ENCODE data around the gene TTC39C. TPM values are rescaled to one million over a fixed set of nuclear protein-coding genes. Genes with fewer than 3 reads are reported as not detected.
A peak's percentile ranks its signal among the peaks of the same experiment; 100 is the strongest.

The TTC39C gene
- total and polyA plus RNA-seq, 3 experiments from 2014 or later: 57.4 to 80.2 (median 59.5) TPM

DNA sequence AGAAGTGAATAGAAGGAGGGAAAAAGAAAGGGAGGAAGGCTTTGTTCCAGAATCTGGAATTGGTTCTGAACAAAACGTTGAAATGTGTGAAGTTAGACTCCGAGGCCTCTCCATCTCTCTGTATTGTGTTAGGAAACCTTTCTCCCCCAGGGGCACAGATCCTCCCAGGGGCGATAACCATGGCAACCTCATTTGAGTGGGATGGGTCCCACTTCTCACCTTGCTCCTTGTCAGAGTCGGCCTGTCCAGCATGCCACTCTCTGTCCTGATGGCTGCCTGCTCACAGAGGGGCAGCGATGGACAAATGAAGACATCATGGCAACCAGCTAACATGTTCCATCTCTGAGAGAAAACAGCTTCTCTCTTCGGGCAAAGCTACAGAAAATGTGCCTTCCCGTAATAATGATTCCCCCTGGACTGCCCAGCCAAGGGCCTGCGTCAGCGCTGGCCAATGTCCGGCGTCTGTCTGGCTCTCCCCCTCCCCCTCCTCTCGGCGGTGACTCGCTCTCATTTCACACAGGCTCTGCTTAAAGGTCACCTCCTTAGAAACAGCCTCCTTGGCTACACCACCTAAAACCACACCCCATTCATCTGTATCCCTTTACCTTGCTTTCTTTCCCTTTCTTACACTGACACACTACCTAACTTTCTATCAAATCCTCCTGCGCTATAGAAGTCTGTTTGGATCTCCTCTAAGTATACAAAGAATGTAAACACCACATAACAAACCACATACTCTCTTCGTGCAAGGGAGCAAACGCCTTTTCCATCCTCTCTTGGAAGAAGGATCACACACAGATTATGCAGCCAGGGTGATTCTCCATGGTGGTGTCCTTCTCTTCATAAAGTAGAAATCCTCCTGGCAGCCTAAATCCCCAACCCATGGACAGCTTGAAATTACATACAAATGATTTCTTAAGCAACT, 32.1 kb upstream of the TTC39C start:
- H3K4me1 Mint-ChIP-seq: peaks cover 13 to 59% (median 46%) of the 10 kb centered on the region in 3 donors
- H3K36me3 Mint-ChIP-seq: peaks cover 3 to 18% (median 9%) of the 10 kb centered on the region in 3 donors
- no peak overlapping the region for H3K4me3 Mint-ChIP-seq
- H3K27me3 Mint-ChIP-seq: no peaks in the 10 kb centered on the region
- ChIA-PET CTCF (interaction anchor here (1.6 to 2.1 kb wide), 2 partner anchors 10 to 64 kb away, joined by 4 to 5 read pairs; no protein-coding TSS in a partner anchor), POLR2A (no interaction called here)
- no peaks in the 10 kb centered on the region for H3K9me3 ChIP-seq (ENCODE audit: low read length)
- no peak for DNase-seq
- peaks cover 13% of the 10 kb centered on the region for H3K4me1 ChIP-seq (ENCODE audit: insufficient read depth, low read length)
- no peaks in the 10 kb centered on the region for H3K36me3 ChIP-seq (ENCODE audit: insufficient read depth, low read length)
- peaks cover 0 to 4% (median 0%) of the 10 kb centered on the region in 5 donors for H3K9me3 Mint-ChIP-seq
- peak overlapping the region in 5 of 8 donors; percentile 0 to 84 (median 48) for H3K27ac Mint-ChIP-seq
- H3K27ac ChIP-seq (ENCODE audit: low read depth, low read length): no peak overlapping the region
- no peak overlapping the region for H3K4me3 ChIP-seq (ENCODE audit: low read length)
- no peaks in the 10 kb centered on the region for H3K27me3 ChIP-seq (ENCODE audit: insufficient read depth, low read length, poor library complexity, severe bottlenecking)

- Histone ChIP-seq H3K4me3 (ENCODE audit: low read length) (no peak overlapping the region), H3K9me3 (ENCODE audit: low read length) (no peaks in the 10 kb centered on the region), H3K27me3 (ENCODE audit: insufficient read depth, low read length, poor library complexity, severe bottlenecking) (no peaks in the 10 kb centered on the region), H3K4me1 (ENCODE audit: insufficient read depth, low read length) (peaks cover 6% of the 10 kb centered on the region), H3K36me3 (ENCODE audit: insufficient read depth, low read length) (no peaks in the 10 kb centered on the region), H3K27ac (ENCODE audit: low read depth, low read length) (no peak overlapping the region)
- POLR2A ChIA-PET: no interaction called here
- Mint-ChIP-seq H3K4me3 (no peak overlapping the region), H3K4me1 (peaks cover 9 to 58% (median 46%) of the 10 kb centered on the region in 3 donors), H3K9me3 (peaks cover 0 to 4% (median 0%) of the 10 kb centered on the region in 5 donors), H3K36me3 (peaks cover 3 to 21% (median 12%) of the 10 kb centered on the region in 3 donors), H3K27me3 (no peaks in the 10 kb centered on the region), H3K27ac (no peak overlapping the region)
- CTCF ChIA-PET: interaction anchor here (1.4 to 1.6 kb wide), 2 partner anchors 9 to 65 kb away, joined by 3 to 4 read pairs; no protein-coding TSS in a partner anchor
- DNase-seq: no peak
Measured at GRCh38 chr18:23983112-23983511, 31.4 kb upstream of the TTC39C start.

GRCh38 chr18:23986600-23987359, 27.8 kb upstream of the TTC39C start:
- Mint-ChIP-seq H3K27ac (peak overlapping the region in 5 of 8 donors; percentile 36 to 62 (median 54)), H3K9me3 (peaks cover 0 to 1% (median 0%) of the 10 kb centered on the region in 5 donors), H3K27me3 (no peaks in the 10 kb centered on the region), H3K36me3 (peaks cover 5 to 27% (median 16%) of the 10 kb centered on the region in 3 donors), H3K4me1 (peaks cover 31 to 70% (median 61%) of the 10 kb centered on the region in 3 donors), H3K4me3 (peak overlapping the region in 1 of 7 donors; percentile 29)
- POLR2A ChIA-PET: no interaction called here
- no peaks in the 10 kb centered on the region for H3K27me3 ChIP-seq (ENCODE audit: insufficient read depth, low read length, poor library complexity, severe bottlenecking)
- CTCF ChIA-PET: interaction anchor here (1.1 to 1.2 kb wide), 2 partner anchors 8 to 14 kb away, joined by 3 to 4 read pairs; no protein-coding TSS in a partner anchor
- H3K4me1 ChIP-seq (ENCODE audit: insufficient read depth, low read length): peaks cover 15% of the 10 kb centered on the region
- H3K27ac ChIP-seq (ENCODE audit: low read depth, low read length): no peak overlapping the region
- H3K4me3 ChIP-seq (ENCODE audit: low read length): no peak overlapping the region
- DNase-seq: no peak
- H3K36me3 ChIP-seq (ENCODE audit: insufficient read depth, low read length): no peaks in the 10 kb centered on the region
- H3K9me3 ChIP-seq (ENCODE audit: low read length): no peaks in the 10 kb centered on the region

DNA sequence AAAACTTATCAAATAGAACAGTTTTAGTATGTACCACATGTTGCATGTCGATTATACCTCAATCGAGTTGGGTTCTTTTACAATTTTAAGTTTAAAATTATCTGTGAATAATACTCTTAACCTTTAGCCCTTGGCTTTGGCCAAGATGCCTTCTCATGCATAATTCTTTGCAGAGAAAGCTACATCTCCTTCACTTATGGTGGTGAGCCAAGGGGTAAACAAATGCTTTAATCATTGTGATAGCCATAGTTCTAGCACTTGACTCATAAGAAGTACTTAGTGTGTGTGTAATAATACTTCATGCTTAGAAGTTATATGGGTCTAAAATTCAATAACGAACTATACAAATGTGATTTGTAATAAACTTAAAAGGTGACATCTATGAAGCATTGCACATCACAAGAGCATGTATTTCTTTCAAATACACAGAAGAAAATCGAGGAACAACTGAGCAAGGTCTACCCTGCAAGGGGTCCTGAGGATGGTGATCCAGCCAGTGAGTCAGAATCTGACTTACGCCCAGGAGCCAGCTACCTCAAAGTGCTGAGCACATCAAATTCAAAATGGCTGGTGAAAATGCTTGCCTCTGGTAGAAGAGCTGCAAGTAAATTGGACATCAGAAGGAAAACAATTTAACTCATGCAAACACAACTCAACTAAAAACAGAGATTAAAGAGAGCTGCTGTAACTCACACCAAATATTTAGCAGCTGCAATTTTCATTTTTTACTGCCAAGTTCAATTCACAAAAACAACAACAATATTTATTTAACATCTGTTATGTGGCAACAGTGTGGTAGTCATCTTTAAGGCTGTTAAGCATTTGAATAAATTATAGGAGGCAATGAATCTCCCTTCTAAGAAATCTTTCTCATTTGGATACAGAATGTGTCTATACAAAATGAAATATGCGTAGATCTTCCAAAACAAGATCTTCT, 23.8 kb upstream of the TTC39C start:
- Histone ChIP-seq H3K9me3 (ENCODE audit: low read length) (no peaks in the 10 kb centered on the region), H3K36me3 (ENCODE audit: insufficient read depth, low read length) (no peaks in the 10 kb centered on the region), H3K27me3 (ENCODE audit: insufficient read depth, low read length, poor library complexity, severe bottlenecking) (no peaks in the 10 kb centered on the region), H3K27ac (ENCODE audit: low read depth, low read length) (no peak overlapping the region), H3K4me1 (ENCODE audit: insufficient read depth, low read length) (peaks cover 48% of the 10 kb centered on the region), H3K4me3 (ENCODE audit: low read length) (no peak overlapping the region)
- peaks cover 61 to 92% (median 89%) of the 10 kb centered on the region in 3 donors for H3K4me1 Mint-ChIP-seq
- H3K27ac Mint-ChIP-seq: peak overlapping the region; percentile 86 to 99 (median 98)
- H3K36me3 Mint-ChIP-seq: peaks cover 6 to 36% (median 27%) of the 10 kb centered on the region in 3 donors
- CTCF ChIA-PET: interaction anchor here (1.0 to 2.2 kb wide), 7 partner anchors 10 to 30 kb away, joined by 3 to 11 read pairs (median 4); no protein-coding TSS in a partner anchor
- H3K4me3 Mint-ChIP-seq: peak overlapping the region in 6 of 7 donors; percentile 21 to 69 (median 36)
- H3K9me3 Mint-ChIP-seq: peaks cover 0 to 1% (median 0%) of the 10 kb centered on the region in 5 donors
- POLR2A ChIA-PET: interaction anchor here (1.0 to 1.4 kb wide), 2 partner anchors 14 to 20 kb away, joined by 3 to 6 read pairs; no protein-coding TSS in a partner anchor
- no peaks in the 10 kb centered on the region for H3K27me3 Mint-ChIP-seq
- no peak for DNase-seq

- DNase-seq: peak; percentile 34 to 84 (median 75)
- Mint-ChIP-seq H3K4me3 (peak overlapping the region; percentile 86 to 99 (median 94)), H3K27ac (peak overlapping the region; percentile 97 to 99 (median 98)), H3K4me1 (peaks cover 68 to 93% (median 89%) of the 10 kb centered on the region in 3 donors), H3K36me3 (peaks cover 4 to 34% (median 17%) of the 10 kb centered on the region in 3 donors), H3K27me3 (no peaks in the 10 kb centered on the region), H3K9me3 (no peaks in the 10 kb centered on the region)
- CTCF ChIA-PET: interaction anchor here (1.0 to 3.3 kb wide), 11 partner anchors 9 to 73 kb away, joined by 3 to 18 read pairs (median 5); partner anchors contain the start of gene TTC39C
- POLR2A ChIA-PET: interaction anchor here (0.8 to 2.4 kb wide), 10 partner anchors 9 to 102 kb away, joined by 3 to 15 read pairs (median 4); no protein-coding TSS in a partner anchor
- Histone ChIP-seq H3K27me3 (ENCODE audit: insufficient read depth, low read length, poor library complexity, severe bottlenecking) (no peaks in the 10 kb centered on the region), H3K4me3 (ENCODE audit: low read length) (peak overlapping the region; percentile 32), H3K9me3 (ENCODE audit: low read length) (no peaks in the 10 kb centered on the region), H3K4me1 (ENCODE audit: insufficient read depth, low read length) (peaks cover 54% of the 10 kb centered on the region), H3K27ac (ENCODE audit: low read depth, low read length) (peak overlapping the region; percentile 66), H3K36me3 (ENCODE audit: insufficient read depth, low read length) (no peaks in the 10 kb centered on the region)
Measured at GRCh38 chr18:23992089-23992940, 22.2 kb upstream of the TTC39C start.

DNA sequence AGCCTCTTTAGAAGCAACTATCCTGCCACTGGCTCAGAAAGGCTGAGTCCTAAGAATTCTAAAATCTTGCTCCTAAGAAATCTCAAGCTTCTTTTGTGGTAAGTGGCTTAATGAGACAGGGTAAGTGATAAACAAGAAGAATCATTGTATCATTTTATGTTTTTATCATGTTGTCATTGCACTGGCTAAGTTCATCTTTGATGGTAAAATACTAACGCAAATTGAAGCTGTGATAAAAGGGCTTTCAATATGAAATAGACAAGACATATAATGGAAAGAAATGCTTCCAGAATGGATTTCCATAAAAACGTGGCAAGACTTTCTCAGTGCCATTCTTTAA, 21.6 kb upstream of the TTC39C start:
- Histone ChIP-seq H3K27ac (ENCODE audit: low read depth, low read length) (peak overlapping the region; percentile 66), H3K36me3 (ENCODE audit: insufficient read depth, low read length) (no peaks in the 10 kb centered on the region), H3K27me3 (ENCODE audit: insufficient read depth, low read length, poor library complexity, severe bottlenecking) (no peaks in the 10 kb centered on the region), H3K4me3 (ENCODE audit: low read length) (peak overlapping the region; percentile 32), H3K9me3 (ENCODE audit: low read length) (no peaks in the 10 kb centered on the region), H3K4me1 (ENCODE audit: insufficient read depth, low read length) (peaks cover 54% of the 10 kb centered on the region)
- H3K4me1 Mint-ChIP-seq: peaks cover 71 to 94% (median 88%) of the 10 kb centered on the region in 3 donors
- peak overlapping the region; percentile 86 to 99 (median 94) for H3K4me3 Mint-ChIP-seq
- H3K9me3 Mint-ChIP-seq: no peaks in the 10 kb centered on the region
- ChIA-PET CTCF (interaction anchor here (1.0 to 3.3 kb wide), 9 partner anchors 8 to 74 kb away, joined by 4 to 18 read pairs (median 6); partner anchors contain the start of gene TTC39C), POLR2A (interaction anchor here (0.5 to 2.4 kb wide), 11 partner anchors 8 to 102 kb away, joined by 3 to 15 read pairs (median 4); no protein-coding TSS in a partner anchor)
- H3K27ac Mint-ChIP-seq: peak overlapping the region; percentile 97 to 99 (median 98)
- H3K36me3 Mint-ChIP-seq: peaks cover 4 to 31% (median 14%) of the 10 kb centered on the region in 3 donors
- DNase-seq: no peak
- H3K27me3 Mint-ChIP-seq: no peaks in the 10 kb centered on the region
